NCI-H1105 treated with DMSO at 0.1 percent for 48 hours (cell line): ENCODE measurements around the gene PUS3.
"Not testable (repeated sequence)": the region's sequence is repeated elsewhere in the genome, so short reads cannot be mapped to it uniquely, and the experiment has no call there.

ENCODE experiments used
- DNase-seq: peaks from one replicate; lab custom pipeline; 2025; lab: John Stamatoyannopoulos, UW

PUS3 gene

GRCh38 chr11:125865354-125865753 lies 37.7 kb downstream of the PUS3 start:
- not testable (repeated sequence) for DNase-seq

GRCh38 chr11:125862786-125863185 lies 40.2 kb downstream of the PUS3 start:
- not testable (repeated sequence) for DNase-seq

- DNase-seq = not testable (repeated sequence)
Measured at GRCh38 chr11:125857670-125858069, 45.3 kb downstream of the PUS3 start.

- DNase-seq = no peak
Measured at GRCh38 chr11:125846188-125846587, 56.8 kb downstream of the PUS3 start.
